ENCODE measurements around the gene TUBA3E.
"Not testable (repeated sequence)": the region's sequence is repeated elsewhere in the genome, so short reads cannot be mapped to it uniquely, and the experiment has no call there.

TUBA3E gene

GRCh38 chr2:130143266-130144039 is 54.8 kb downstream of the TUBA3E start:
- DNase-seq (ENCODE audit: low read depth in 2 of 2), result not testable (repeated sequence)

- DNase-seq (ENCODE audit: low read depth in 2 of 2), result not testable (repeated sequence)
Measured at GRCh38 chr2:130142396-130143265, 55.6 kb downstream of the TUBA3E start.
